AG08396 (cell line): ENCODE measurements around the gene OR2V1.
"Not testable (repeated sequence)": the region's sequence is repeated elsewhere in the genome, so short reads cannot be mapped to it uniquely, and the experiment has no call there.

Source experiments
- DNase-seq: peaks from one replicate; pipeline ENCODE4 v3.0.0; 2012; ENCODE audit warnings: low spot score, mixed read lengths

The OR2V1 gene

GRCh38 chr5:181130832-181131496 lies at the start of gene OR2V1:
Gene OR2V1, minus strand, starts transcription at chr5:181131169. Its CDS starts 5,865 bp downstream, at chr5:181125304.
- DNase-seq = no peak

GRCh38 chr5:181177559-181177958 lies 46.6 kb upstream of the OR2V1 start:
- not testable (repeated sequence) for DNase-seq

- DNase-seq = no peak
These were observed 45.4 kb upstream of the OR2V1 start for GRCh38 chr5:181176254-181176952.

- peak; percentile 54 for DNase-seq
These were observed 42.7 kb upstream of the OR2V1 start for GRCh38 chr5:181173420-181174342.

GRCh38 chr5:181173027-181173419 lies 42.1 kb upstream of the OR2V1 start:
- no peak for DNase-seq

- no peak for DNase-seq
These were observed 40.8 kb upstream of the OR2V1 start for GRCh38 chr5:181171782-181172181.

- DNase-seq = no peak
These were observed 40.0 kb upstream of the OR2V1 start for GRCh38 chr5:181170996-181171395.

- DNase-seq = no peak
These were observed 39.4 kb upstream of the OR2V1 start for GRCh38 chr5:181170237-181170825.

GRCh38 chr5:181169459-181170236 lies 38.7 kb upstream of the OR2V1 start:
- DNase-seq = peak; percentile 47

GRCh38 chr5:181168595-181169118 lies 37.7 kb upstream of the OR2V1 start:
- no peak for DNase-seq

- DNase-seq = no peak
These were observed 37.0 kb upstream of the OR2V1 start for GRCh38 chr5:181167814-181168488.

- no peak for DNase-seq
These were observed 36.1 kb upstream of the OR2V1 start for GRCh38 chr5:181166812-181167733.

GRCh38 chr5:181164076-181164952 lies 33.3 kb upstream of the OR2V1 start:
- DNase-seq = no peak

GRCh38 chr5:181163487-181164075 lies 32.6 kb upstream of the OR2V1 start:
- no peak for DNase-seq

- no peak for DNase-seq
These were observed 30.7 kb upstream of the OR2V1 start for GRCh38 chr5:181161534-181162175.

GRCh38 chr5:181160755-181161533 lies 30.0 kb upstream of the OR2V1 start:
- DNase-seq = peak; percentile 72
